ENCODE measurements around the gene SYNCRIP.

DNA sequence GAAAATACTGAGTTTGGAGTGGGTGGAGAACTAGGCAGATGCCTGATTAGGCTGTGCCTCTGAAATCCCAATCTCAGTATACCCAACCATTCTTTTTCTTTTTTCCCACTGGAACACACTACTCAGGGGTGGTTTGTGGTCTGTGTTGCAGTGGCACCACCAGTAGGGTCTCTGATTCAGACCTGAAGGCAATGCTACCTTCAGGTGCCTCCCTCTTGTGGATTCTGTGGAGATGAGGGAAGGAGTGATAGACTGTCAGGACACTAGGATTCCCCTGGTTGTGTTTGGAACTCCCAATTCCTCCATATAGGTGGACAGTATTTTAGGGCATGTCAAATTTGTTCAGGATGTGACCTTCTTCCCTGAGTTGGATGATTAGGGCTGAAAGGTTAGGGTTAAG, 47.4 kb upstream of the SYNCRIP start:
- TF ChIP-seq, protein P1, sequence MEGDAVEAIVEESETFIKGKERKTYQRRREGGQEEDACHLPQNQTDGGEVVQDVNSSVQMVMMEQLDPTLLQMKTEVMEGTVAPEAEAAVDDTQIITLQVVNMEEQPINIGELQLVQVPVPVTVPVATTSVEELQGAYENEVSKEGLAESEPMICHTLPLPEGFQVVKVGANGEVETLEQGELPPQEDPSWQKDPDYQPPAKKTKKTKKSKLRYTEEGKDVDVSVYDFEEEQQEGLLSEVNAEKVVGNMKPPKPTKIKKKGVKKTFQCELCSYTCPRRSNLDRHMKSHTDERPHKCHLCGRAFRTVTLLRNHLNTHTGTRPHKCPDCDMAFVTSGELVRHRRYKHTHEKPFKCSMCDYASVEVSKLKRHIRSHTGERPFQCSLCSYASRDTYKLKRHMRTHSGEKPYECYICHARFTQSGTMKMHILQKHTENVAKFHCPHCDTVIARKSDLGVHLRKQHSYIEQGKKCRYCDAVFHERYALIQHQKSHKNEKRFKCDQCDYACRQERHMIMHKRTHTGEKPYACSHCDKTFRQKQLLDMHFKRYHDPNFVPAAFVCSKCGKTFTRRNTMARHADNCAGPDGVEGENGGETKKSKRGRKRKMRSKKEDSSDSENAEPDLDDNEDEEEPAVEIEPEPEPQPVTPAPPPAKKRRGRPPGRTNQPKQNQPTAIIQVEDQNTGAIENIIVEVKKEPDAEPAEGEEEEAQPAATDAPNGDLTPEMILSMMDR (conservative IDR thresholded peaks at IDR 0.05; ENCODE audit: low read depth, low read length), result no peak
- no peak for TF ChIP-seq EZH2 (IDR thresholded peaks at IDR 0.05; ENCODE audit: borderline replicate concordance, low read depth, low read length, poor library complexity, severe bottlenecking)
